Mesodermal cell (in vitro differentiated cells): ENCODE data around the gene IFNAR2.
A peak's percentile ranks its signal among the peaks of the same experiment; 100 is the strongest.

Experiments used
- H3K27ac ChIP-seq: 2 replicates; pipeline ENCODE4 v1.7.0; 2013; ENCODE audit warnings: mild to moderate bottlenecking, low read depth, low read length, moderate library complexity; ENCODE audit not compliant: severe bottlenecking
- H3K36me3 ChIP-seq: 2 replicates; pipeline ENCODE4 v1.7.1; 2013; ENCODE audit warnings: mild to moderate bottlenecking, low read length, moderate library complexity; ENCODE audit not compliant: control insufficient read depth, insufficient read depth
- H3K4me1 ChIP-seq: one replicate; pipeline ENCODE4 v1.7.1; 2013; ENCODE audit warnings: mild to moderate bottlenecking, low read length; ENCODE audit not compliant: insufficient read depth, control insufficient read depth, poor library complexity, severe bottlenecking
- H3K4me3 ChIP-seq: 2 replicates; pipeline ENCODE4 v1.7.0; 2013; ENCODE audit warnings: low read length, control low read depth, mild to moderate bottlenecking; ENCODE audit not compliant: insufficient read depth, poor library complexity, severe bottlenecking; ENCODE audit errors: extremely low read depth
- H3K9me3 ChIP-seq: 2 replicates; pipeline ENCODE4 v1.7.1; 2013; ENCODE audit warnings: mild to moderate bottlenecking, low read length, moderate library complexity; ENCODE audit not compliant: control insufficient read depth
- WGBS, 2 experiments: methylation state at CpG; one replicate each; pipeline ENCODE4 v1.1.5; 2013; ENCODE audit warnings: missing lambda C conversion rate in 2 of 2; ENCODE audit not compliant: insufficient coverage in 2 of 2; 5-methylcytosine and 5-hydroxymethylcytosine counted together

The IFNAR2 gene

DNA sequence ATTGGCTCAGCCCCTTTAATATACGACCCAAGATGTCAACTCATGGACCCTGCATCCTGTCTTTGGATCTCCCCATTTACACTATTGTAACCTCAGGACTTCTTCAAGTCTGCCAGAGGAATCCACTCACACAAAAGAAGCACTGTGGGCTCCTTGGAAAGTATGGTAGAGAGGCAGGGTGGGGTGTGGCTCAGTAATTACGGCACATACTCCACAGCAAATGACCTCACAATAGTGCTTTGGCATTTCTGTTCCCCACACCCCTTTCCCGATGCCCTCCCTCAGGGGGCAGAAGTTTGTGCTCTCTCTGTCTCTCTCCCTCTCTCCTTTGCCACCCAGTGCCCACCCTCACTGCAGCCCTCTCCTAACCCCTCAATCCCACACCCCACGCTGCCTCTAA, 27.8 kb upstream of the IFNAR2 start:
- Histone ChIP-seq H3K9me3 (no peaks in the 10 kb centered on the region), H3K4me3 (no peak overlapping the region), H3K36me3 (no peaks in the 10 kb centered on the region), H3K4me1 (no peaks in the 10 kb centered on the region), H3K27ac (no peak overlapping the region)
- WGBS, 2 experiments, result 90 to 100% methylated on average over 2 of the region's 4 CpGs

DNA sequence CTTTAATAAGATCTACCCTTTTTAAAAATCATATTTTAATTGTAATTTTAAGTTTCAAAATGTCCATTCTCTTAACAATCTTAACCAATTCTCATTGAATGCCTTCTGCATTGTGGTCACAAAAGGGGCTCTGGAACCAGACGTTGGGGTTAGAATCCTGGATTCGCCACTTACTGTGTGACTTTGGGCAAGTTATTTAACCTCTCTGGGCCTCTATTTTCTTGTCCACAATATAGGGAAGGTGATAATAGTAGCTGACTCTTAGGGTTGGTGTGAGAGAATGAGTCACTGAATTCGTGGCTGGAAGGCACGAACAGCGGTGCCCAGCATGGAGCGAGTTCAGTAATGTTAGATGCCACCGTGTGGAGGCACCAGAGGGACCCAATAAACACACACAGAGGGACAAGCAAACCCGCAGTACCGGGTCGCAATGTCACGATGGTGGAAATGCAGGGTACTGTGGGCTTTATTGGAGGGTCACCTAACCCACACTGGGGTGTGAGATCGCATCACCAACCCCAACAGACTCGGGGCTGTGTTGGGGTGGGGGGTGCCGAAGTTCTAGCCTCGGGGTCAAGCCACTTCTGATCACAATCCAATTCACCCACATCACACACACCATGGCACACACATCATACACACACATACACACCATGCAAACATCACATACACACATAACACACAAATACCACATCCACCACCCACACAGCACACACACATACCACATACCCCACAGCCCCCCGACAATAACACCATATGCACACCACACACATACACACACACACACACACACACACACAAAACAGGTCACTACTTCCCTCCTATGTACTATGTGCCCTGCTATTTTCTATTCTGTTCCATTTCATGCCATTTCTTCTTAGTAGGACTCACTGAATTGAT, 27.0 kb upstream of the IFNAR2 start:
- Histone ChIP-seq H3K9me3 (no peaks in the 10 kb centered on the region), H3K36me3 (no peaks in the 10 kb centered on the region), H3K27ac (no peak overlapping the region), H3K4me3 (no peak overlapping the region), H3K4me1 (no peaks in the 10 kb centered on the region)
- 92 to 96% methylated on average over 8 to 12 of the region's 16 CpGs for WGBS, 2 experiments

DNA sequence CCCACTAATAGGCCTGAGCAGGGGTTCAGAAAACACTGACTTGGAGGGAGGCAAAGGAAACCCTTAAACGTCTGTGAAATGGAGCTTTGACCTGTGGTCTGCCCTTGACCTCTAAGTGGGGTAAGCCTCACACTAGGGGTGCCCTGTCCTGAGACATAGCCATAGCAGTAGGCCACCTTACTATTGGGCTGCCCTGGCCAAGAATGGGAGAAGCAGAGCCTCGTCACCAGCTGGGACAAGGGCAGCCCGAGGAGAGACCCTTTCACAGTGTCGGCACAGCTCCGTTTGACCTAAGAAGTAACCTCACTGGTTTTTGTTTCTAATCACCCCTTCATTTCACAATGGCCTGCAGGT, 26.4 kb upstream of the IFNAR2 start:
- H3K9me3 ChIP-seq, result no peaks in the 10 kb centered on the region
- WGBS, 2 experiments, result 87 to 90% methylated on average over 5 of the region's 5 CpGs
- H3K4me1 ChIP-seq, result no peaks in the 10 kb centered on the region
- H3K27ac ChIP-seq, result no peak overlapping the region
- no peak overlapping the region for H3K4me3 ChIP-seq
- H3K36me3 ChIP-seq, result no peaks in the 10 kb centered on the region

DNA sequence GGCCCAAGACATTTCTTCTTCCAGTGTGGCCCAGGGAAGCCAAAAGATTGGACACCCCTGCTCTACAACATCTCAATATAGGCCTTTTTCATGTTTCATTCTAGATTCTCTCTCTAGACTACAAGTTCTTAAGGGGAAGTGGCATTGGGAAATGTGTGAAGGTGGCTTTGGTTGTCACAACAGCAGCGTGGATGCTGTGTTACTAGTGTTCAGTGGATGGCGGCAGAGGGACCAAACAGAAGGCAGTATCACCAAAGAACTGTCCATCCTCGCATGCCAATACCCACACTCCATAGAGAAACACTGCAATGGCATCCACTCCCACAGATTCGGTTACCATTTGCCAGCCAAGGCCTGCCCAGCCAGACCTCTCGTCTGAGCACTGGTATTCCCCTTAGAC, 24.3 kb upstream of the IFNAR2 start:
- H3K27ac ChIP-seq, result no peak overlapping the region
- H3K36me3 ChIP-seq, result no peaks in the 10 kb centered on the region
- H3K9me3 ChIP-seq, result no peaks in the 10 kb centered on the region
- WGBS, 2 experiments, result 96 to 100% methylated on average over 2 to 3 of the region's 5 CpGs
- H3K4me1 ChIP-seq, result no peaks in the 10 kb centered on the region
- H3K4me3 ChIP-seq, result no peak overlapping the region

DNA sequence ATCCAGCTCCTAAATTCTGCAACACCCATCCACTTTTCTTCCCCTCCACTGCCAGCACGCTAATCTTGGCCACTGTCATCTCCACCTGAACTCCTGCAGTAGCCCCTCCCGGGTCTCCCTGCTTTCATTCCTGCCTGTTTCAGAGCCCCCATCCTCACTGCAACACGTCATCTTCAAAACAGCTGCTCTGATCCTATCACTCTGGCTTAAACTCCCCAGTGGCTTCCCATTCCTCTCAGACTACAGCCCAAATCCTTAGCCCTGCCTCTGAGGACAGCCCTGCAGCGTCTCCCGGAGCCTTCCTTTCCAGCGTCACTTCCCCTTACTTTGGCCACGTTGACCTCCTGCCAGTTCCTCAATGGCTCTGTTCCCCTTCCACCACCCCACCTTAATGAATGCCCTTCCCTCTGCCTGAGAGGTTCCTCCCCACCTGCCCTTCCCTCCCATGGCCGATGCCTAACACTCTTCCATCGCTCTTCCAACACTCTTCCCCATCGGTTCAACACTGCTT, 22.9 kb upstream of the IFNAR2 start:
- no peaks in the 10 kb centered on the region for H3K36me3 ChIP-seq
- no peaks in the 10 kb centered on the region for H3K4me1 ChIP-seq
- no peak overlapping the region for H3K27ac ChIP-seq
- WGBS, 2 experiments, result 80 to 87% methylated on average over 8 to 10 of the region's 10 CpGs
- H3K9me3 ChIP-seq, result no peaks in the 10 kb centered on the region
- no peak overlapping the region for H3K4me3 ChIP-seq

DNA sequence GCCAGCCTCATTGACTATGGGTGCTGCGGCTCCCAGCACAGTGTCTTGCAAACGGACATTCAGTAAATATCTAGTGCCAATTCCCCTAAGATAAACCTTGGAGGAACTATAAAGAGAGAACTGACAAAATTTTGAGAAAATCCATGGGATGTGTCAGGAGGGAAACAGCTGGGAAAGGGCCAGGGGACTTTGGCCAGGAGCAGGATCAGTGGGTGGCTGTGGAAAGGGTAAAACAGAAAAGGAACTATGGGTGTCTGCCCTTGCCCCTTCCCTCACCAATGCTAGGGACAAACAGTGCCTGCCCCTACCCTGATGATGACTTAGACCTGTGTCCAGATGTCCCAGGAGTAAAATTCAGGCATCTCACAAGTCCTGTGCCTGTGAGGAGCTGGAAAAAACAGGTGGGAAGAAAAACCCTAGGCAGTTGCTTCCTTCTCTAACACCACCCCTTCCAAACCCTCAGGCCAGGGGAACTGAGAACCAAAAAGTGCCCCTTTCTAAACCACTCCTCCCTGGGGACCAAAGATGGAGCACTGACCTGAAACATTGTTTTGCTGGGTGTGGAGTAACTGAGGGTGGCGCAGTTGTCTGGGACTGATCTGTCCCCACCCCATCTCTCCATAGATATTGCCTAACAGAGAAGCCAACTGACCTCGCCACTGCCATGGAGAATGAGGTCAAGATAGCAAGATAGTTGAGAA, 22.1 kb upstream of the IFNAR2 start:
- 67% methylated on average over 2 of the region's 4 CpGs; no CpG with 5 or more reads in 1 of the 2 experiments for WGBS, 2 experiments
- Histone ChIP-seq H3K36me3 (no peaks in the 10 kb centered on the region), H3K27ac (no peak overlapping the region), H3K9me3 (no peaks in the 10 kb centered on the region), H3K4me1 (peaks cover 4% of the 10 kb centered on the region), H3K4me3 (no peak overlapping the region)

DNA sequence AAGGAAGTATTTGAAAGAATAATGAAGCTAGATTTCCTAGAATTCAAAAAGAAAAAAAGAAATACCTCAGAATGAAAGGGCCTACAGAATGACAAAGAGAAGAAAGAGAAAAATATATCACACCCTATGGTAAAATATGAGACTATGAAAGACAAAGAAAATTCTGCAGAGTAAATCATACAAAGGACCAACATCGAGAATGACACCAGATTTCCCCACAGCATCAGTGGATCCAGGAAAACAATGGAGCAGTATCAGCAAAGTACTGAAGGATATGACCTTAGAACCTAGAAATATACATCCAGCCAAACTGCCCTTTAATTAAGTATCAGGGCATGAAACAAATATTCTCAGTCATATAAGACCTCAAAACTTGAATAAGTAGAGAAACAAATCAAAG, 21.2 kb upstream of the IFNAR2 start:
- H3K9me3 ChIP-seq, result peaks cover 4% of the 10 kb centered on the region
- H3K4me3 ChIP-seq, result no peak overlapping the region
- H3K4me1 ChIP-seq, result peaks cover 9% of the 10 kb centered on the region
- H3K36me3 ChIP-seq, result no peaks in the 10 kb centered on the region
- H3K27ac ChIP-seq, result no peak overlapping the region
- no CpG with 5 or more reads among the region's 1 CpG for WGBS, 2 experiments

DNA sequence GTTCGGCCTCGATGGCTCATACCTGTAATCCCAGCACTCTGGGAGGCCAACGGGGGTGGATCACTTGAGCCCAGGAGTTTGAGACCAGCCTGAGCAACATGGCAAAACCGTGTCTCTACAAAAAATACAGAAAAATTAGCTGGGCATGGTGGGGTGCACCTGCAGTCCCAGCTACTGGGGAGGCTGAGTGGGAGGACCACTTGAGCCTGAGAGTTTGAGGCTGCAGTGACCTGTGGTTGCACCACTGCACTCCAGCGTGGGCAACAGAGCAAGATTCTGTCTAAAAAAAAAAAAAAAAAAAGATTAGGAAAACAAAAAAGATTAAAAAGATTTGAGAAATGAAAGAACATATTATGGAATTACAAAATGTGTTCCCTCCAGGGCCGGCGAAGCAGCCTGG, 18.4 kb upstream of the IFNAR2 start:
- Histone ChIP-seq H3K4me1 (peaks cover 9% of the 10 kb centered on the region), H3K9me3 (peaks cover 4% of the 10 kb centered on the region), H3K4me3 (no peak overlapping the region), H3K36me3 (no peaks in the 10 kb centered on the region), H3K27ac (no peak overlapping the region)
- 85 to 97% methylated on average over 5 to 6 of the region's 7 CpGs for WGBS, 2 experiments

DNA sequence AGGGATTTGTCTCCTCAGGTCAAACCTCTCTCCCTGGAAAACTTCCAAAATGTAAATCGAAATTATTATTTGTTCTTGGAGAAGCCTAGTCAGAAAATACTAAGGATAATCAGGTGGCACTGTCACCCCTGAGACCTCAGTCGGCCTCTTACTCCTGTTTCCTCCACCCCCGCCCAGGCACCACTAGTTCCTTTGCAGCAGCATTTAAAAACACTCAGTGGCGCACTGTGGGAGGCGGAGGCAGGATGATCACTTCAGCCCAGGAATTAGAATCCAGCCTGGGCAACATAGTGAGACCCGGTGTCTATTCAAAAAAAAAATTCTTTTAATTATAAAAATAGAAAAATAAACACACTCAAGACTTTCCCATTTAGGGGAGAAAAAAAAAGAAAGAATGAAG, 18.0 kb upstream of the IFNAR2 start:
- H3K4me3 ChIP-seq, result no peak overlapping the region
- peaks cover 9% of the 10 kb centered on the region for H3K4me1 ChIP-seq
- H3K36me3 ChIP-seq, result no peaks in the 10 kb centered on the region
- peaks cover 4% of the 10 kb centered on the region for H3K9me3 ChIP-seq
- H3K27ac ChIP-seq, result no peak overlapping the region
- 50 to 63% methylated on average over 2 to 3 of the region's 6 CpGs for WGBS, 2 experiments

DNA sequence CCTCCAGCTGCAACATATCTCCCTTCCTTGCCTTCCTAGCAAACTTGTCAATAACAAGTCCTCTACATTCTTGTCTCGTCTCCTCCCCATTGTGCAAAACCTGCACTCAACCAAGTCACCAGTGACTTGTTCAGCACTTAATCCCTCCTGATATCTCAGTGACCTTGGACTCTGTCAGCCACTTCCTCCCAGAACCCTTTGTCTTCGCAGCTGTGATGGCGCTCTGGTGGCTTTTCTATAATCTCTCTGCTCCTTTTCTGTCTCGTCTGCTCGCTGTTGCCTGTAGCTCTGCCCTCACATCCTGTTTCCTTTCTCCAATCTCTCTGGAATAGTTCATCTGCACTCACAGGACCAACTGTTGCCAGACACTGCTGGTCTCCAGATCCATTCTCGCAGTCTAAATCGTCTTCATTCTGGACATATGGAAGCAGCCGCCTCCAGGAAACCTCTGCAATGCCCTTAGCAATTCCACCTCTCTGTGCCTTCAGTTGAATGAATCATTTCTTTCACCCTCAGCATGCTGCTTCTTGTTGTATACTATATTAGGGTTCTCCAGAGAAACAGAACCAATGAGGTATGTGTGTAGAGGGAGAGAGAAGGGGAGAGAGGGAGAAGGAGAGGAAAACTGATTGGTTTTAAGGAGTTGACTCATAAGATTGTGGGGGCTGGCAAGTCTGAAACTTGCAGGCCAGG, 17.4 kb upstream of the IFNAR2 start:
- 86 to 87% methylated on average over 6 to 7 of the region's 8 CpGs for WGBS, 2 experiments
- peak overlapping the region; percentile 81 for H3K27ac ChIP-seq
- H3K4me3 ChIP-seq, result no peak overlapping the region
- no peaks in the 10 kb centered on the region for H3K36me3 ChIP-seq
- H3K4me1 ChIP-seq, result peaks cover 9% of the 10 kb centered on the region
- H3K9me3 ChIP-seq, result peaks cover 4% of the 10 kb centered on the region
